Activated naive CD4-positive, alpha-beta T cell treated with anti-CD3 and anti-CD28 coated beads for 36 hours (primary cell): Measurements from ENCODE around the gene ETS1. TPM values are rescaled to one million over a fixed set of nuclear protein-coding genes. Genes with fewer than 3 reads are reported as not detected.

Experiments used
- CTCF ChIA-PET: fragments of 350-600 bp; sonication (Branson Sonifier 250); formaldehyde crosslinking; loops from one replicate; lab custom pipeline; 2021; ENCODE audit warnings: antibody characterized with exemption; lab: Charles Lee
- DNase-seq: peaks from one replicate; pipeline ENCODE4 v3.0.0-alpha.2; 2020
- H3K27ac Mint-ChIP-seq: one replicate; pipeline ENCODE4 v1.8.0; 2021; ENCODE audit warnings: mild to moderate bottlenecking, mixed read lengths
- H3K27me3 Mint-ChIP-seq: one replicate; pipeline ENCODE4 v1.8.0; 2021; ENCODE audit warnings: low read depth, mixed read lengths
- H3K36me3 Mint-ChIP-seq: one replicate; pipeline ENCODE4 v1.8.0; 2021; ENCODE audit warnings: low read depth, mixed read lengths
- H3K4me1 Mint-ChIP-seq: one replicate; pipeline ENCODE4 v1.8.0; 2021; ENCODE audit warnings: low read depth, mixed read lengths
- H3K4me3 Mint-ChIP-seq: one replicate; pipeline ENCODE4 v1.8.0; 2021; ENCODE audit warnings: mild to moderate bottlenecking, moderate library complexity, mixed read lengths
- H3K9me3 Mint-ChIP-seq: one replicate; pipeline ENCODE4 v1.8.0; 2021; ENCODE audit warnings: mixed read lengths
- intact Hi-C: fragments of 100-400 bp; cut with micrococcal nuclease; formaldehyde crosslinking; loops from one replicate; pipeline ENCODE4 v1.15.1; 2023
- total RNA-seq, 2 experiments: library from RNA; stranded (reverse); gene quantifications; one replicate each; pipeline ENCODE4 v1.2.3, GENCODE V29; 2021

The ETS1 gene
- total RNA-seq, 2 experiments from 2014 or later: 336 to 338 TPM

GRCh38 chr11:128520206-128520887, 67.0 kb downstream of the ETS1 start:
- peaks cover 65% of the 10 kb centered on the region for H3K36me3 Mint-ChIP-seq
- H3K9me3 Mint-ChIP-seq: no peaks in the 10 kb centered on the region
- intact Hi-C loops: no loop called here
- peak overlapping the region; percentile 97 for H3K27ac Mint-ChIP-seq
- peaks cover 36% of the 10 kb centered on the region for H3K4me1 Mint-ChIP-seq
- H3K4me3 Mint-ChIP-seq: peak overlapping the region; percentile 96
- no peaks in the 10 kb centered on the region for H3K27me3 Mint-ChIP-seq
- no peak for DNase-seq
- CTCF ChIA-PET: interaction anchor here (0.6 to 6.4 kb wide), 14 partner anchors 11 to 348 kb away, joined by 3 to 86 read pairs (median 6); no protein-coding TSS in a partner anchor

- DNase-seq: peak; percentile 59
- CTCF ChIA-PET: interaction anchor here (0.6 to 6.4 kb wide), 19 partner anchors 10 to 229 kb away, joined by 3 to 86 read pairs (median 5); no protein-coding TSS in a partner anchor
- peak overlapping the region; percentile 96 for H3K4me3 Mint-ChIP-seq
Measured at GRCh38 chr11:128519338-128519737, 68.0 kb downstream of the ETS1 start.

GRCh38 chr11:128518493-128519207, 68.7 kb downstream of the ETS1 start:
- peak overlapping the region; percentile 97 for H3K27ac Mint-ChIP-seq
- CTCF ChIA-PET: interaction anchor here (0.6 to 6.4 kb wide), 19 partner anchors 9 to 312 kb away, joined by 3 to 86 read pairs (median 5); no protein-coding TSS in a partner anchor
- H3K4me3 Mint-ChIP-seq: peak overlapping the region; percentile 96
- H3K9me3 Mint-ChIP-seq: no peaks in the 10 kb centered on the region
- peak; percentile 48 for DNase-seq
- peaks cover 39% of the 10 kb centered on the region for H3K4me1 Mint-ChIP-seq
- peaks cover 81% of the 10 kb centered on the region for H3K36me3 Mint-ChIP-seq
- intact Hi-C loops: no loop called here
- no peaks in the 10 kb centered on the region for H3K27me3 Mint-ChIP-seq

More at GRCh38 chr11:128519338-128519737, 68.0 kb downstream of the ETS1 start:
- Mint-ChIP-seq H3K27me3 (no peaks in the 10 kb centered on the region), H3K36me3 (peaks cover 74% of the 10 kb centered on the region), H3K27ac (peak overlapping the region; percentile 97), H3K9me3 (no peaks in the 10 kb centered on the region), H3K4me1 (peaks cover 39% of the 10 kb centered on the region)
- intact Hi-C loops: no loop called here

GRCh38 chr11:128517451-128518230, 69.7 kb downstream of the ETS1 start:
- DNase-seq: peak; percentile 54
- H3K4me3 Mint-ChIP-seq: peak overlapping the region; percentile 96
- no peaks in the 10 kb centered on the region for H3K9me3 Mint-ChIP-seq
- CTCF ChIA-PET: interaction anchor here (0.7 to 6.4 kb wide), 20 partner anchors 8 to 229 kb away, joined by 3 to 86 read pairs (median 5); no protein-coding TSS in a partner anchor
- H3K4me1 Mint-ChIP-seq: peaks cover 42% of the 10 kb centered on the region
- H3K27me3 Mint-ChIP-seq: no peaks in the 10 kb centered on the region
- peak overlapping the region; percentile 97 for H3K27ac Mint-ChIP-seq
- intact Hi-C loops: no loop called here
- H3K36me3 Mint-ChIP-seq: peaks cover 91% of the 10 kb centered on the region

GRCh38 chr11:128516886-128517285, 70.5 kb downstream of the ETS1 start:
- intact Hi-C loops: no loop called here
- peaks cover 49% of the 10 kb centered on the region for H3K4me1 Mint-ChIP-seq
- peaks cover 96% of the 10 kb centered on the region for H3K36me3 Mint-ChIP-seq
- H3K9me3 Mint-ChIP-seq: no peaks in the 10 kb centered on the region
- no peaks in the 10 kb centered on the region for H3K27me3 Mint-ChIP-seq
- peak overlapping the region; percentile 97 for H3K27ac Mint-ChIP-seq
- CTCF ChIA-PET: interaction anchor here (0.9 to 6.4 kb wide), 12 partner anchors 7 to 228 kb away, joined by 3 to 86 read pairs (median 4); no protein-coding TSS in a partner anchor
- H3K4me3 Mint-ChIP-seq: peak overlapping the region; percentile 96
- DNase-seq: no peak

GRCh38 chr11:128515826-128516778, 71.3 kb downstream of the ETS1 start:
- H3K27ac Mint-ChIP-seq: peak overlapping the region; percentile 97
- H3K27me3 Mint-ChIP-seq: no peaks in the 10 kb centered on the region
- peak; percentile 35 for DNase-seq
- H3K9me3 Mint-ChIP-seq: no peaks in the 10 kb centered on the region
- H3K4me3 Mint-ChIP-seq: peak overlapping the region; percentile 96
- intact Hi-C loops: no loop called here
- CTCF ChIA-PET: interaction anchor here (1.1 to 8.4 kb wide), 9 partner anchors 12 to 214 kb away, joined by 3 to 86 read pairs (median 5); no protein-coding TSS in a partner anchor
- peaks cover 93% of the 10 kb centered on the region for H3K36me3 Mint-ChIP-seq
- peaks cover 57% of the 10 kb centered on the region for H3K4me1 Mint-ChIP-seq

- Mint-ChIP-seq H3K4me3 (peak overlapping the region; percentile 96), H3K27me3 (no peaks in the 10 kb centered on the region), H3K27ac (peak overlapping the region; percentile 97), H3K9me3 (no peaks in the 10 kb centered on the region), H3K36me3 (peaks cover 92% of the 10 kb centered on the region), H3K4me1 (peaks cover 67% of the 10 kb centered on the region)
- CTCF ChIA-PET: interaction anchor here (1.2 to 8.4 kb wide), 4 partner anchors 13 to 226 kb away, joined by 3 to 68 read pairs (median 4); no protein-coding TSS in a partner anchor
- intact Hi-C loops: no loop called here
- DNase-seq: no peak
Measured at GRCh38 chr11:128515086-128515485, 72.3 kb downstream of the ETS1 start.

- peaks cover 77% of the 10 kb centered on the region for H3K4me1 Mint-ChIP-seq
- DNase-seq: no peak
- H3K9me3 Mint-ChIP-seq: no peaks in the 10 kb centered on the region
- H3K36me3 Mint-ChIP-seq: peaks cover 93% of the 10 kb centered on the region
- CTCF ChIA-PET: interaction anchor here (0.6 to 8.4 kb wide), 5 partner anchors 12 to 524 kb away, joined by 3 to 68 read pairs (median 5); no protein-coding TSS in a partner anchor
- peak overlapping the region; percentile 97 for H3K27ac Mint-ChIP-seq
- H3K4me3 Mint-ChIP-seq: peak overlapping the region; percentile 96
- H3K27me3 Mint-ChIP-seq: no peaks in the 10 kb centered on the region
- intact Hi-C loops: no loop called here
Measured at GRCh38 chr11:128513915-128514681, 73.3 kb downstream of the ETS1 start.

GRCh38 chr11:128512474-128512996, 74.8 kb downstream of the ETS1 start:
- Mint-ChIP-seq H3K27ac (peak overlapping the region; percentile 97), H3K4me1 (peaks cover 81% of the 10 kb centered on the region), H3K27me3 (no peaks in the 10 kb centered on the region), H3K9me3 (no peaks in the 10 kb centered on the region), H3K4me3 (peak overlapping the region; percentile 96), H3K36me3 (peaks cover 93% of the 10 kb centered on the region)
- peak; percentile 70 for DNase-seq
- CTCF ChIA-PET: interaction anchor here (0.5 to 8.4 kb wide), 9 partner anchors 7 to 1820 kb away, joined by 3 to 68 read pairs (median 5); no protein-coding TSS in a partner anchor
- intact Hi-C loops: no loop called here

- intact Hi-C loops: loop anchor here (2.0 kb wide), 1 partner anchor 181 kb away; no protein-coding TSS in a partner anchor
- H3K4me3 Mint-ChIP-seq: peak overlapping the region; percentile 96
- H3K9me3 Mint-ChIP-seq: no peaks in the 10 kb centered on the region
- H3K4me1 Mint-ChIP-seq: peaks cover 85% of the 10 kb centered on the region
- DNase-seq: no peak
- CTCF ChIA-PET: interaction anchor here (0.8 to 8.4 kb wide), 10 partner anchors 8 to 339 kb away, joined by 3 to 68 read pairs (median 4); no protein-coding TSS in a partner anchor
- no peaks in the 10 kb centered on the region for H3K27me3 Mint-ChIP-seq
- H3K27ac Mint-ChIP-seq: peak overlapping the region; percentile 97
- H3K36me3 Mint-ChIP-seq: peaks cover 93% of the 10 kb centered on the region
Measured at GRCh38 chr11:128511712-128512111, 75.6 kb downstream of the ETS1 start.
